ENCODE results near the gene AKAP8. TPM values are rescaled to one million over a fixed set of nuclear protein-coding genes. Genes with fewer than 3 reads are reported as not detected.

AKAP8 gene
- total and polyA plus RNA-seq, 9 of the 15 experiments (the other 6 are each of a cell fraction or from before 2014, with no cell fraction given) = 3.4 to 56.5 (median 15.0) TPM

DNA sequence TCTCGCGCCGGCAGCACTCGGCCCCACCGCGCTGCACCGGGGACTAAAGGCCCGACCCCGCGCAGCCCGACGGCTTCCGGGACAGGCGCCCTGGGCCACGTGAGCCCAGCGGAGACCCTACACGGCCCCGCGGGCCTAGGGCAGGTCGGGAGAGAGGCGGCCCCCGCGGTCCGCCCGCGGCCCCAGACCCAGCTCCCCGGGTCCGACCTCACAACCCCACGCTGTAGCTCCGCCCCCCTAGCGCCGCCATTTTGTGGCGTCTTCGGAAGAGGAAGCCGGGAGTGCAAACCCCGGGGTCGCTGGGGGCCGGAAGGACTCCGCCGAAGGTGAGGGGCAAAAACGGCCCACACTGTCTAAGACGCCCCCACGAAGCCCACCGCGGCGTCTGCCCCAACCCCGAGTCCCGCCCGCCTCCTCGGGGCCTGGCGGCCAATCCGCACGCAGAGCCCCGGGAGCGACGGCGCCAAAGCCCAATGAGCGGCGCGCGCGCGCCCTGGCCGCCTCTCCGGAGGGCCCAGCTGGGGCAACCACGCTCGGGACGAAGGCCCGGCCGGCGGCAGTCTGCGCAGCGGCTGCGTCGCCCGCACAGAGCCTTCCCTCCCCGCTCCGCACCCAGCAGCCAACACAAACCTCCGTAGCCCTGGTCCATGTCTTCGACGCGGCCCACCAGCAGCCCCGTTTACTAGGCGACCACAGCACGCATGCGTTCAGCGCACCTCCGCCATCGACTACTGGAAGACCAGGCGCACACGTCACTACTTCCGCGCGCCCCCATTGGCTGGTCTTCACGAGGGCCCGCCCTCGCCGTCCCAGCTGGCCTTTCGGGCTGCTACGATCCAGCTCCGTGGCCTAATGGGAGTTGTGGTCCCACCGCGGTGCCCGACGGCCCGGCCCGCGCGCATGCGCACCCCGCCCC lies at the start of gene AKAP8 (continued):
- TF ChIP-seq, protein P1, sequence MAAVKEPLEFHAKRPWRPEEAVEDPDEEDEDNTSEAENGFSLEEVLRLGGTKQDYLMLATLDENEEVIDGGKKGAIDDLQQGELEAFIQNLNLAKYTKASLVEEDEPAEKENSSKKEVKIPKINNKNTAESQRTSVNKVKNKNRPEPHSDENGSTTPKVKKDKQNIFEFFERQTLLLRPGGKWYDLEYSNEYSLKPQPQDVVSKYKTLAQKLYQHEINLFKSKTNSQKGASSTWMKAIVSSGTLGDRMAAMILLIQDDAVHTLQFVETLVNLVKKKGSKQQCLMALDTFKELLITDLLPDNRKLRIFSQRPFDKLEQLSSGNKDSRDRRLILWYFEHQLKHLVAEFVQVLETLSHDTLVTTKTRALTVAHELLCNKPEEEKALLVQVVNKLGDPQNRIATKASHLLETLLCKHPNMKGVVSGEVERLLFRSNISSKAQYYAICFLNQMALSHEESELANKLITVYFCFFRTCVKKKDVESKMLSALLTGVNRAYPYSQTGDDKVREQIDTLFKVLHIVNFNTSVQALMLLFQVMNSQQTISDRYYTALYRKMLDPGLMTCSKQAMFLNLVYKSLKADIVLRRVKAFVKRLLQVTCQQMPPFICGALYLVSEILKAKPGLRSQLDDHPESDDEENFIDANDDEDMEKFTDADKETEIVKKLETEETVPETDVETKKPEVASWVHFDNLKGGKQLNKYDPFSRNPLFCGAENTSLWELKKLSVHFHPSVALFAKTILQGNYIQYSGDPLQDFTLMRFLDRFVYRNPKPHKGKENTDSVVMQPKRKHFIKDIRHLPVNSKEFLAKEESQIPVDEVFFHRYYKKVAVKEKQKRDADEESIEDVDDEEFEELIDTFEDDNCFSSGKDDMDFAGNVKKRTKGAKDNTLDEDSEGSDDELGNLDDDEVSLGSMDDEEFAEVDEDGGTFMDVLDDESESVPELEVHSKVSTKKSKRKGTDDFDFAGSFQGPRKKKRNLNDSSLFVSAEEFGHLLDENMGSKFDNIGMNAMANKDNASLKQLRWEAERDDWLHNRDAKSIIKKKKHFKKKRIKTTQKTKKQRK (IDR thresholded peaks at IDR 0.05; ENCODE audit: borderline replicate concordance, low read depth, low read length) = no peak
- no peak for TF ChIP-seq LARP7 (IDR thresholded peaks at IDR 0.05)
- no peak for TF ChIP-seq ZNF217 (CRISPR knock-in tag; IDR thresholded peaks at IDR 0.05)
- TF ChIP-seq, protein P2, sequence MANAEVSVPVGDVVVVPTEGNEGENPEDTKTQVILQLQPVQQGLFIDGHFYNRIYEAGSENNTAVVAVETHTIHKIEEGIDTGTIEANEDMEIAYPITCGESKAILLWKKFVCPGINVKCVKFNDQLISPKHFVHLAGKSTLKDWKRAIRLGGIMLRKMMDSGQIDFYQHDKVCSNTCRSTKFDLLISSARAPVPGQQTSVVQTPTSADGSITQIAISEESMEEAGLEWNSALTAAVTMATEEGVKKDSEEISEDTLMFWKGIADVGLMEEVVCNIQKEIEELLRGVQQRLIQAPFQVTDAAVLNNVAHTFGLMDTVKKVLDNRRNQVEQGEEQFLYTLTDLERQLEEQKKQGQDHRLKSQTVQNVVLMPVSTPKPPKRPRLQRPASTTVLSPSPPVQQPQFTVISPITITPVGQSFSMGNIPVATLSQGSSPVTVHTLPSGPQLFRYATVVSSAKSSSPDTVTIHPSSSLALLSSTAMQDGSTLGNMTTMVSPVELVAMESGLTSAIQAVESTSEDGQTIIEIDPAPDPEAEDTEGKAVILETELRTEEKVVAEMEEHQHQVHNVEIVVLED (CRISPR knock-in tag; IDR thresholded peaks at IDR 0.05) = no peak
- TF ChIP-seq RBM34 (IDR thresholded peaks at IDR 0.05; ENCODE audit: borderline replicate concordance, insufficient read depth, low read length) = no peak
- peak; percentile 56 for TF ChIP-seq HNRNPH1 (optimal IDR thresholded peaks at IDR 0.05; ENCODE audit: low read depth, low read length)
- TF ChIP-seq MAFF (IDR thresholded peaks at IDR 0.05; ENCODE audit: low read length) = no peak
- no peak for TF ChIP-seq NFXL1 (CRISPR knock-in tag; IDR thresholded peaks at IDR 0.05)
- TF ChIP-seq, protein P3, sequence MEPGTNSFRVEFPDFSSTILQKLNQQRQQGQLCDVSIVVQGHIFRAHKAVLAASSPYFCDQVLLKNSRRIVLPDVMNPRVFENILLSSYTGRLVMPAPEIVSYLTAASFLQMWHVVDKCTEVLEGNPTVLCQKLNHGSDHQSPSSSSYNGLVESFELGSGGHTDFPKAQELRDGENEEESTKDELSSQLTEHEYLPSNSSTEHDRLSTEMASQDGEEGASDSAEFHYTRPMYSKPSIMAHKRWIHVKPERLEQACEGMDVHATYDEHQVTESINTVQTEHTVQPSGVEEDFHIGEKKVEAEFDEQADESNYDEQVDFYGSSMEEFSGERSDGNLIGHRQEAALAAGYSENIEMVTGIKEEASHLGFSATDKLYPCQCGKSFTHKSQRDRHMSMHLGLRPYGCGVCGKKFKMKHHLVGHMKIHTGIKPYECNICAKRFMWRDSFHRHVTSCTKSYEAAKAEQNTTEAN (CRISPR knock-in tag; IDR thresholded peaks at IDR 0.05) = no peak; the same call in 1 of the 2 replicates
- no peak for TF ChIP-seq MTF1 (CRISPR knock-in tag; IDR thresholded peaks at IDR 0.05; ENCODE audit: borderline replicate concordance)
- no peak for TF ChIP-seq SREBF2 (CRISPR knock-in tag; IDR thresholded peaks at IDR 0.05)
- TF ChIP-seq KLF13 (tag; IDR thresholded peaks at IDR 0.05; ENCODE audit: borderline replicate concordance, low read depth) = no peak
- peak; percentile 90 for TF ChIP-seq POLR2AphosphoS5 (IDR thresholded peaks at IDR 0.05; ENCODE audit: control insufficient read depth, insufficient read depth, low read depth, low read length)
- TF ChIP-seq SPI1 (IDR thresholded peaks at IDR 0.05; ENCODE audit: borderline replicate concordance, low read depth, low read length) = peak; percentile 45; the same call in 1 of the 2 replicates
- TF ChIP-seq, protein P4, sequence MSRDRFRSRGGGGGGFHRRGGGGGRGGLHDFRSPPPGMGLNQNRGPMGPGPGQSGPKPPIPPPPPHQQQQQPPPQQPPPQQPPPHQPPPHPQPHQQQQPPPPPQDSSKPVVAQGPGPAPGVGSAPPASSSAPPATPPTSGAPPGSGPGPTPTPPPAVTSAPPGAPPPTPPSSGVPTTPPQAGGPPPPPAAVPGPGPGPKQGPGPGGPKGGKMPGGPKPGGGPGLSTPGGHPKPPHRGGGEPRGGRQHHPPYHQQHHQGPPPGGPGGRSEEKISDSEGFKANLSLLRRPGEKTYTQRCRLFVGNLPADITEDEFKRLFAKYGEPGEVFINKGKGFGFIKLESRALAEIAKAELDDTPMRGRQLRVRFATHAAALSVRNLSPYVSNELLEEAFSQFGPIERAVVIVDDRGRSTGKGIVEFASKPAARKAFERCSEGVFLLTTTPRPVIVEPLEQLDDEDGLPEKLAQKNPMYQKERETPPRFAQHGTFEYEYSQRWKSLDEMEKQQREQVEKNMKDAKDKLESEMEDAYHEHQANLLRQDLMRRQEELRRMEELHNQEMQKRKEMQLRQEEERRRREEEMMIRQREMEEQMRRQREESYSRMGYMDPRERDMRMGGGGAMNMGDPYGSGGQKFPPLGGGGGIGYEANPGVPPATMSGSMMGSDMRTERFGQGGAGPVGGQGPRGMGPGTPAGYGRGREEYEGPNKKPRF (IDR thresholded peaks at IDR 0.05; ENCODE audit: low read depth, low read length) = no peak
- TF ChIP-seq ZNF699 (CRISPR knock-in tag; IDR thresholded peaks at IDR 0.05; ENCODE audit: insufficient replicate concordance) = no peak
- no peak for TF ChIP-seq EHMT2 (IDR thresholded peaks at IDR 0.05)
- no peak for TF ChIP-seq XRCC4 (IDR thresholded peaks at IDR 0.05; ENCODE audit: extremely low read depth, insufficient read depth, insufficient read length)
- TF ChIP-seq ZNF764 (CRISPR knock-in tag; IDR thresholded peaks at IDR 0.05; ENCODE audit: low read depth) = no peak
